ENCODE results near the gene NRIP3. TPM values are rescaled to one million over a fixed set of nuclear protein-coding genes. Genes with fewer than 3 reads are reported as not detected.
"Not testable (repeated sequence)": the region's sequence is repeated elsewhere in the genome, so short reads cannot be mapped to it uniquely, and the experiment has no call there.

The NRIP3 gene
- total RNA-seq, 1 donor: 6.2 TPM

- Histone ChIP-seq H3K36me3 (ENCODE audit: insufficient read depth, low read length) (no peaks in the 10 kb centered on the region), H4K20me1 (ENCODE audit: insufficient read depth, low read length) (no peaks in the 10 kb centered on the region), H3K27me3 (ENCODE audit: insufficient read depth, low read length) (no peaks in the 10 kb centered on the region), H3K9me3 (ENCODE audit: low read depth, low read length) (no peaks in the 10 kb centered on the region), H3K79me2 (ENCODE audit: insufficient read depth, low read length) (no peaks in the 10 kb centered on the region), H3K27ac (ENCODE audit: low read depth, low read length) (no peak overlapping the region), H2AFZ (ENCODE audit: low read length) (no peak overlapping the region), H3K4me3 (ENCODE audit: insufficient read depth, low read length) (no peak overlapping the region), H3K4me2 (ENCODE audit: insufficient read depth, low read length) (no peak overlapping the region), H3K4me1 (ENCODE audit: insufficient read depth, low read length) (peaks cover 17% of the 10 kb centered on the region)
- no peak for DNase-seq (ENCODE audit: insufficient read length, low spot score, missing footprints)
- TF ChIP-seq, protein P1, sequence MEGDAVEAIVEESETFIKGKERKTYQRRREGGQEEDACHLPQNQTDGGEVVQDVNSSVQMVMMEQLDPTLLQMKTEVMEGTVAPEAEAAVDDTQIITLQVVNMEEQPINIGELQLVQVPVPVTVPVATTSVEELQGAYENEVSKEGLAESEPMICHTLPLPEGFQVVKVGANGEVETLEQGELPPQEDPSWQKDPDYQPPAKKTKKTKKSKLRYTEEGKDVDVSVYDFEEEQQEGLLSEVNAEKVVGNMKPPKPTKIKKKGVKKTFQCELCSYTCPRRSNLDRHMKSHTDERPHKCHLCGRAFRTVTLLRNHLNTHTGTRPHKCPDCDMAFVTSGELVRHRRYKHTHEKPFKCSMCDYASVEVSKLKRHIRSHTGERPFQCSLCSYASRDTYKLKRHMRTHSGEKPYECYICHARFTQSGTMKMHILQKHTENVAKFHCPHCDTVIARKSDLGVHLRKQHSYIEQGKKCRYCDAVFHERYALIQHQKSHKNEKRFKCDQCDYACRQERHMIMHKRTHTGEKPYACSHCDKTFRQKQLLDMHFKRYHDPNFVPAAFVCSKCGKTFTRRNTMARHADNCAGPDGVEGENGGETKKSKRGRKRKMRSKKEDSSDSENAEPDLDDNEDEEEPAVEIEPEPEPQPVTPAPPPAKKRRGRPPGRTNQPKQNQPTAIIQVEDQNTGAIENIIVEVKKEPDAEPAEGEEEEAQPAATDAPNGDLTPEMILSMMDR (IDR thresholded peaks at IDR 0.05; ENCODE audit: extremely low read depth, low read depth, low read length): no peak
These were observed 16.4 kb downstream of the NRIP3 start for GRCh38 chr11:8987446-8987845.

DNA sequence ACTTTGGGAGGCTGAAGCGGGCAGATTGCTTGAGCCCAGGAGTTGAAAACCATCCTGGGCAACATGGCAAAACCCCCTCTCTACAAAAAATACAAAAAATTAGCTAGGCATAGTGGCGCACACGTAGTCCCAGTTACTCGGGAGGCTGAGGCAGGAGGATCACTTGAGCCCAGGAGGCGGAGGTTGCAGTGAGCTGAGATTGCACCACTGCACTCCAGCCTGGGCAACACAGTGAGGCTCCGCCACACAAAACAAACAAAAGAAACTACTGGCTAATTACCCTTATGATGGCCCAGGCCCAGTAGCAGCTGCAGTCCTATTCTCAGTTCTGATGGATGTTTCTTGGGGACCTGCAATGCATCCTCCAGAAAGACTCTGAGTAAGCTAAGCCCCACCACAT, 17.0 kb downstream of the NRIP3 start:
- not testable (repeated sequence) for H3K4me3 ChIP-seq (ENCODE audit: insufficient read depth, low read length); H3K4me2 ChIP-seq (ENCODE audit: insufficient read depth, low read length); H3K27me3 ChIP-seq (ENCODE audit: insufficient read depth, low read length); DNase-seq (ENCODE audit: insufficient read length, low spot score, missing footprints); H3K9me3 ChIP-seq (ENCODE audit: low read depth, low read length); H2AFZ ChIP-seq (ENCODE audit: low read length); H4K20me1 ChIP-seq (ENCODE audit: insufficient read depth, low read length); H3K79me2 ChIP-seq (ENCODE audit: insufficient read depth, low read length); H3K27ac ChIP-seq (ENCODE audit: low read depth, low read length); H3K36me3 ChIP-seq (ENCODE audit: insufficient read depth, low read length)
- H3K4me1 ChIP-seq (ENCODE audit: insufficient read depth, low read length): peaks cover 17% of the 10 kb centered on the region

DNA sequence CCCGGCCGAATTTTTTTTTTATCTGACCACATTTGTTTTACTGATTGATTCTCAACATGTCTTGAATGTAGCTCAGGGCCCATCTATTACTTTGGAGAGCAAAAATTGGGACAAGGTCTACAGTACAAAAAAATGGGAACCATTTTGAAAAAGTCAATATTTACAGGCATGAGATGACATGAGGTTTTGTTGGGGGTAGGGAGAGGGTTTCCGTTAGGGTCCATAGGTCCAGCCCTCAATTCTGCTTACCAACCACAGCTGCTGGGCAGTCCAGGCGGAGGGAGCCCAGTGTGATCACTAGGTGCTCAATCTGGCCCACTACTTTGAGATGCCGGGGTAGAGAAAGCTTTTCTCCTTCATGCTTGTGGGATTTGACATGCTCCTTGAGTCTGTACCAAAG, 18.3 kb downstream of the NRIP3 start:
- H3K79me2 ChIP-seq (ENCODE audit: insufficient read depth, low read length): no peaks in the 10 kb centered on the region
- no peaks in the 10 kb centered on the region for H4K20me1 ChIP-seq (ENCODE audit: insufficient read depth, low read length)
- no peak overlapping the region for H3K27ac ChIP-seq (ENCODE audit: low read depth, low read length)
- no peaks in the 10 kb centered on the region for H3K9me3 ChIP-seq (ENCODE audit: low read depth, low read length)
- no peak overlapping the region for H3K4me2 ChIP-seq (ENCODE audit: insufficient read depth, low read length)
- no peaks in the 10 kb centered on the region for H3K27me3 ChIP-seq (ENCODE audit: insufficient read depth, low read length)
- DNase-seq (ENCODE audit: insufficient read length, low spot score, missing footprints): no peak
- H3K4me1 ChIP-seq (ENCODE audit: insufficient read depth, low read length): peaks cover 17% of the 10 kb centered on the region
- TF ChIP-seq, protein P1 (IDR thresholded peaks at IDR 0.05; ENCODE audit: extremely low read depth, low read depth, low read length): no peak
- H2AFZ ChIP-seq (ENCODE audit: low read length): no peak overlapping the region
- no peaks in the 10 kb centered on the region for H3K36me3 ChIP-seq (ENCODE audit: insufficient read depth, low read length)
- H3K4me3 ChIP-seq (ENCODE audit: insufficient read depth, low read length): no peak overlapping the region

- Histone ChIP-seq H3K27ac (ENCODE audit: low read depth, low read length) (no peak overlapping the region), H3K4me3 (ENCODE audit: insufficient read depth, low read length) (no peak overlapping the region), H2AFZ (ENCODE audit: low read length) (no peak overlapping the region), H3K36me3 (ENCODE audit: insufficient read depth, low read length) (no peaks in the 10 kb centered on the region), H3K4me1 (ENCODE audit: insufficient read depth, low read length) (peaks cover 1% of the 10 kb centered on the region), H3K4me2 (ENCODE audit: insufficient read depth, low read length) (no peak overlapping the region), H3K27me3 (ENCODE audit: insufficient read depth, low read length) (no peaks in the 10 kb centered on the region), H3K79me2 (ENCODE audit: insufficient read depth, low read length) (no peaks in the 10 kb centered on the region), H3K9me3 (ENCODE audit: low read depth, low read length) (no peaks in the 10 kb centered on the region), H4K20me1 (ENCODE audit: insufficient read depth, low read length) (no peaks in the 10 kb centered on the region)
- TF ChIP-seq, protein P1 (IDR thresholded peaks at IDR 0.05; ENCODE audit: extremely low read depth, low read depth, low read length): no peak
- DNase-seq (ENCODE audit: insufficient read length, low spot score, missing footprints): no peak
These were observed 20.2 kb downstream of the NRIP3 start for GRCh38 chr11:8983552-8983951.
